OCI-M1 (cell line): ENCODE data around the gene TERB1.

Source experiments
- DNase-seq: peaks from one replicate; lab custom pipeline; 2025; lab: John Stamatoyannopoulos, UW

TERB1 gene

GRCh38 chr16:66801320-66802105 is at the start of gene TERB1:
TERB1 (minus strand) TSS chr16:66801584; CDS start chr16:66796798, 4,786 bp downstream.
- no peak for DNase-seq

- DNase-seq = no peak
Observed at GRCh38 chr16:66850115-66850815, 48.9 kb upstream of the TERB1 start.

- DNase-seq = no peak
Observed at GRCh38 chr16:66849549-66849948, 48.2 kb upstream of the TERB1 start.

GRCh38 chr16:66849021-66849420 is 47.6 kb upstream of the TERB1 start:
- DNase-seq = no peak

GRCh38 chr16:66848172-66848571 is 46.8 kb upstream of the TERB1 start:
- no peak for DNase-seq

- no peak for DNase-seq
Observed at GRCh38 chr16:66847533-66848067, 46.2 kb upstream of the TERB1 start.

- DNase-seq = no peak
Observed at GRCh38 chr16:66846831-66847230, 45.4 kb upstream of the TERB1 start.

- DNase-seq = no peak
Observed at GRCh38 chr16:66846266-66846665, 44.9 kb upstream of the TERB1 start.

- DNase-seq = no peak
Observed at GRCh38 chr16:66845791-66846221, 44.4 kb upstream of the TERB1 start.

GRCh38 chr16:66845080-66845410 is 43.7 kb upstream of the TERB1 start:
- no peak for DNase-seq

- no peak for DNase-seq
Observed at GRCh38 chr16:66844342-66845079, 43.1 kb upstream of the TERB1 start, which contains the start of gene CA7. CA7 (plus strand) TSS chr16:66844414; CDS start chr16:66844488, 74 bp downstream.

GRCh38 chr16:66844009-66844341 is 42.6 kb upstream of the TERB1 start:
- DNase-seq = no peak

GRCh38 chr16:66843191-66843590 is 41.8 kb upstream of the TERB1 start:
- DNase-seq = no peak

- DNase-seq = no peak
Observed at GRCh38 chr16:66842765-66843164, 41.4 kb upstream of the TERB1 start.

- DNase-seq = no peak
Observed at GRCh38 chr16:66841366-66841765, 40.0 kb upstream of the TERB1 start.

GRCh38 chr16:66840883-66841282 is 39.5 kb upstream of the TERB1 start:
- DNase-seq = no peak

- DNase-seq = no peak
Observed at GRCh38 chr16:66834746-66835145, 33.4 kb upstream of the TERB1 start.

GRCh38 chr16:66832661-66833305 is 31.4 kb upstream of the TERB1 start:
- peak; percentile 13 for DNase-seq

GRCh38 chr16:66832190-66832589 is 30.8 kb upstream of the TERB1 start:
- no peak for DNase-seq

- DNase-seq = peak; percentile 94
Observed at GRCh38 chr16:66830422-66831404, 29.3 kb upstream of the TERB1 start, which contains the start of gene NAE1. NAE1 (minus strand) TSS chr16:66830976; CDS start chr16:66830899, 77 bp downstream.

- no peak for DNase-seq
Observed at GRCh38 chr16:66824006-66824405, 22.6 kb upstream of the TERB1 start.
